Measurements from ENCODE around the gene OBSCN. TPM values are rescaled to one million over a fixed set of nuclear protein-coding genes. Genes with fewer than 3 reads are reported as not detected.

Gene OBSCN
- total and polyA plus RNA-seq, 2 of the 4 experiments (the other 2 are of a cell fraction), result 4.1 to 9.5 TPM

DNA sequence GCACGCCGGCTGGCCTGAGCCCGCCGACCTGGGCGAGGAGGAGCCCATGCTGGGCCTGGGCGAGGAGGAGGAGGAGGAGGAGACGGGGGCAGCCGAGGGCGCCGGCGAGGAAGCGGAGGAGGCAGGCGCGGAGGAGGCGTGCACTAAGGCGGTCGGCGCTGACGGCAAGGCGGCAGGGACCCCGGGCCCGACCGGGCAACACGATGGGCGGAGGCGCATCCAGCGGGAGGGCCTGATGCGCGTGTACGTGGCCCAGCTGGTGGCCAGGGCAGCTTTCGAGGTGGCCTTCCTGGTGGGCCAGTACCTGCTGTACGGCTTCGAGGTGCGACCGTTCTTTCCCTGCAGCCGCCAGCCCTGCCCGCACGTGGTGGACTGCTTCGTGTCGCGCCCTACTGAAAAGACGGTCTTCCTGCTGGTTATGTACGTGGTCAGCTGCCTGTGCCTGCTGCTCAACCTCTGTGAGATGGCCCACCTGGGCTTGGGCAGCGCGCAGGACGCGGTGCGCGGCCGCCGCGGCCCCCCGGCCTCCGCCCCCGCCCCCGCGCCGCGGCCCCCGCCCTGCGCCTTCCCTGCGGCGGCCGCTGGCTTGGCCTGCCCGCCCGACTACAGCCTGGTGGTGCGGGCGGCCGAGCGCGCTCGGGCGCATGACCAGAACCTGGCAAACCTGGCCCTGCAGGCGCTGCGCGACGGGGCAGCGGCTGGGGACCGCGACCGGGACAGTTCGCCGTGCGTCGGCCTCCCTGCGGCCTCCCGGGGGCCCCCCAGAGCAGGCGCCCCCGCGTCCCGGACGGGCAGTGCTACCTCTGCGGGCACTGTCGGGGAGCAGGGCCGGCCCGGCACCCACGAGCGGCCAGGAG lies 49.5 kb upstream of the OBSCN start:
- no peak overlapping the region for H2BK15ac ChIP-seq (ENCODE audit: low read depth, low read length)
- H2BK120ac ChIP-seq (ENCODE audit: low read depth, low read length), result no peak overlapping the region
- H4K91ac ChIP-seq (ENCODE audit: insufficient read depth, low read depth, low read length), result no peak overlapping the region
- intact Hi-C loops (cut with micrococcal nuclease), result no loop called here
- H3K27me3 ChIP-seq (ENCODE audit: control insufficient read depth, insufficient read depth, low read length), result no peaks in the 10 kb centered on the region
- no peak overlapping the region for H3K4me3 ChIP-seq (ENCODE audit: insufficient read depth, low read depth, low read length)
- H2AFZ ChIP-seq (replicated peaks; ENCODE audit: low read length, poor library complexity), result peak overlapping the region; percentile 43
- no TSS peak for BruUV-seq (replicated peaks)
- ATAC-seq (ENCODE audit: low read depth) (no peak), DNase-seq (no peak)
- in situ Hi-C loops (cut with MboI; ENCODE audit: low sequenced_read_pairs), result no loop called here
- no peak overlapping the region for H2AK5ac ChIP-seq (ENCODE audit: low read depth, low read length)
- dilution Hi-C loops (cut with HindIII; ENCODE audit: low sequenced_read_pairs, unreplicated experiment), result no loop called here
- no peaks in the 10 kb centered on the region for H3K36me3 ChIP-seq (ENCODE audit: control insufficient read depth, insufficient read depth, low read length)
- no peak overlapping the region for H3K27ac ChIP-seq (ENCODE audit: insufficient read depth, low read length)
- H3K79me1 ChIP-seq (ENCODE audit: low read depth in 1 of 2, low read length in 2 of 2), result peaks cover 5 to 10% of the 10 kb centered on the region in 2 experiments; a peak in 2 of 4 replicates
- no peak overlapping the region for H3K23ac ChIP-seq (ENCODE audit: low read depth, low read length)
- H4K20me1 ChIP-seq (ENCODE audit: insufficient read depth, low read length), result no peaks in the 10 kb centered on the region; the same call in 1 of the 2 replicates
- H3K18ac ChIP-seq (ENCODE audit: low read depth, low read length), result no peak overlapping the region
- no peak overlapping the region for H2BK20ac ChIP-seq (ENCODE audit: low read depth, low read length)
- CTCF ChIA-PET, result no interaction called here
- H2AK9ac ChIP-seq (replicated peaks; ENCODE audit: low read depth, low read length, poor library complexity), result no peak overlapping the region
- H3K9ac ChIP-seq (ENCODE audit: low read depth, low read length), result no peak overlapping the region
- no peak overlapping the region for H4K5ac ChIP-seq (ENCODE audit: low read depth, low read length)
- H3K4me1 ChIP-seq (ENCODE audit: control insufficient read depth, insufficient read depth, low read length), result peaks cover 6% of the 10 kb centered on the region
- H3K14ac ChIP-seq (replicated peaks; ENCODE audit: low read depth, low read length), result no peak overlapping the region
- H3K56ac ChIP-seq (ENCODE audit: extremely low read depth, insufficient read depth, low read length), result no peak overlapping the region
- peaks cover 14% of the 10 kb centered on the region; the same call in 1 of the 2 replicates for H3K9me1 ChIP-seq (ENCODE audit: insufficient read depth, low read length)
- no peak overlapping the region for H4K8ac ChIP-seq (ENCODE audit: low read depth in 2 of 2, low read length in 2 of 2)
- 47% methylated on average over 37 of the region's 98 CpGs; no CpG with 5 or more reads in 1 of the 2 experiments for WGBS, 2 experiments (ENCODE audit: extremely low coverage in 2 of 2, insufficient read length in 1 of 2)
- no peaks in the 10 kb centered on the region for H3K9me3 ChIP-seq (ENCODE audit: control insufficient read depth, insufficient read depth, low read length)
- no peak overlapping the region for H3K4ac ChIP-seq (ENCODE audit: low read depth, low read length)
- H3K4me2 ChIP-seq (ENCODE audit: low read depth, low read length), result no peak overlapping the region
- POLR2A ChIA-PET (ENCODE audit: unreplicated experiment), result no interaction called here
- H2BK5ac ChIP-seq (ENCODE audit: low read depth, low read length, poor library complexity, severe bottlenecking), result no peak overlapping the region
- TF ChIP-seq, protein P1, sequence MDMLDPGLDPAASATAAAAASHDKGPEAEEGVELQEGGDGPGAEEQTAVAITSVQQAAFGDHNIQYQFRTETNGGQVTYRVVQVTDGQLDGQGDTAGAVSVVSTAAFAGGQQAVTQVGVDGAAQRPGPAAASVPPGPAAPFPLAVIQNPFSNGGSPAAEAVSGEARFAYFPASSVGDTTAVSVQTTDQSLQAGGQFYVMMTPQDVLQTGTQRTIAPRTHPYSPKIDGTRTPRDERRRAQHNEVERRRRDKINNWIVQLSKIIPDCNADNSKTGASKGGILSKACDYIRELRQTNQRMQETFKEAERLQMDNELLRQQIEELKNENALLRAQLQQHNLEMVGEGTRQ (IDR thresholded peaks at IDR 0.05; ENCODE audit: low read depth, low read length), result no peak
- TF ChIP-seq, protein P2, sequence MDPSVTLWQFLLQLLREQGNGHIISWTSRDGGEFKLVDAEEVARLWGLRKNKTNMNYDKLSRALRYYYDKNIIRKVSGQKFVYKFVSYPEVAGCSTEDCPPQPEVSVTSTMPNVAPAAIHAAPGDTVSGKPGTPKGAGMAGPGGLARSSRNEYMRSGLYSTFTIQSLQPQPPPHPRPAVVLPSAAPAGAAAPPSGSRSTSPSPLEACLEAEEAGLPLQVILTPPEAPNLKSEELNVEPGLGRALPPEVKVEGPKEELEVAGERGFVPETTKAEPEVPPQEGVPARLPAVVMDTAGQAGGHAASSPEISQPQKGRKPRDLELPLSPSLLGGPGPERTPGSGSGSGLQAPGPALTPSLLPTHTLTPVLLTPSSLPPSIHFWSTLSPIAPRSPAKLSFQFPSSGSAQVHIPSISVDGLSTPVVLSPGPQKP (IDR thresholded peaks at IDR 0.05; ENCODE audit: borderline replicate concordance, low read depth, low read length), result no peak
- TF ChIP-seq RFX5 (IDR thresholded peaks at IDR 0.05; ENCODE audit: low read depth, low read length), result no peak
- no peak for TF ChIP-seq BHLHE40 (IDR thresholded peaks at IDR 0.05; ENCODE audit: low read depth, low read length)
- TF ChIP-seq FOS (IDR thresholded peaks at IDR 0.05; ENCODE audit: low read depth, low read length), result no peak
- TF ChIP-seq MXI1 (IDR thresholded peaks at IDR 0.05; ENCODE audit: borderline replicate concordance, low read depth, low read length), result no peak
- TF ChIP-seq CHD1 (IDR thresholded peaks at IDR 0.05; ENCODE audit: low read depth, low read length), result no peak
- TF ChIP-seq CTCF (conservative IDR thresholded peaks at IDR 0.05; ENCODE audit: low read depth, low read length), result no peak
- no peak for TF ChIP-seq NFE2L2 (IDR thresholded peaks at IDR 0.05; ENCODE audit: low read depth, low read length)
- no peak for TF ChIP-seq MAZ (IDR thresholded peaks at IDR 0.05; ENCODE audit: borderline replicate concordance, low read depth, low read length)
- TF ChIP-seq MAFK (IDR thresholded peaks at IDR 0.05; ENCODE audit: low read depth, low read length), result no peak
- TF ChIP-seq RCOR1 (IDR thresholded peaks at IDR 0.05; ENCODE audit: insufficient replicate concordance, low read length), result no peak
- no peak for TF ChIP-seq CEBPB (IDR thresholded peaks at IDR 0.05; ENCODE audit: low read depth, low read length)
